Measurements from ENCODE around the gene AMBRA1.

AMBRA1 gene

DNA sequence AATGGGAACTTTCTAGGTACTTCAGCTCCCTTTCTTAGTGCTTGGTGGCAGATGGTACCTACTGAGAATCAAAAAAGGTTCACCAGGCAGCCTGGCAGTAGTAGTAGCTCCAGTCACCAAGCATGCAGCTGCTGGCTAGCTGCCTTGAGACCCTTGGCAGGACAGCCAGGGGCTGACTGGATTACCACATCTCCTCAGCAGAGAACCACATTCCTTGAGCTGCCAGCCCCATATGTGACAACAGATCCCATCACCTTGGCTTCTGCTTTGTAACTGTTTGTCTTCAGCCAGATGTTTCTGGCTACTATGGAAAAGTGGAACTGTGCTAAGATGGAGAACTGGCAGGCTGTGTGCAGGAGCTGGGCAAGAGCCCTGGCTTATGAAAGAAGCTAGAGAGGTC lies 162.6 kb downstream of the AMBRA1 start:
- Histone ChIP-seq H4K91ac (ENCODE audit: low read length) (no peak overlapping the region), H3K79me1 (replicated peaks; ENCODE audit: low read length, poor library complexity, severe bottlenecking) (peaks cover 6% of the 10 kb centered on the region), H3K14ac (ENCODE audit: low read length in 2 of 2) (no peak overlapping the region), H3K18ac (ENCODE audit: low read depth in 1 of 2, low read length in 2 of 2) (no peak overlapping the region), H2BK120ac (ENCODE audit: low read depth, low read length) (no peak overlapping the region), H2AFZ (ENCODE audit: low read depth, low read length) (no peak overlapping the region), H3K27ac (ENCODE audit: low read length, poor library complexity, severe bottlenecking) (no peak overlapping the region), H3K27me3 (ENCODE audit: control insufficient read depth in 1 of 2, insufficient read depth in 1 of 2, low read length in 2 of 2) (no peaks in the 10 kb centered on the region), H3K4me1 (ENCODE audit: control insufficient read depth, insufficient read depth, low read depth, low read length) (no peaks in the 10 kb centered on the region), H3K4me3 (ENCODE audit: insufficient read depth in 1 of 2, low read depth in 1 of 2, low read length in 2 of 2) (no peak overlapping the region), H2BK15ac (ENCODE audit: low read depth, poor library complexity, severe bottlenecking) (no peak overlapping the region), H3K4me2 (ENCODE audit: low read length, poor library complexity, severe bottlenecking) (no peak overlapping the region), H3K23ac (ENCODE audit: low read length in 2 of 2) (no peak overlapping the region), H2BK5ac (ENCODE audit: low read depth, low read length, poor library complexity, severe bottlenecking) (no peak overlapping the region), H2AK5ac (ENCODE audit: low read length, severe bottlenecking) (no peak overlapping the region), H3K9me3 (ENCODE audit: control insufficient read depth, low read length) (no peaks in the 10 kb centered on the region), H4K8ac (ENCODE audit: low read length) (no peak overlapping the region), H3K36me3 (ENCODE audit: control insufficient read depth in 1 of 2, insufficient read depth in 2 of 2, low read depth in 1 of 2, low read length in 2 of 2) (peaks cover 24 to 58% of the 10 kb centered on the region in 2 experiments), H2BK12ac (ENCODE audit: low read length in 2 of 2) (no peak overlapping the region), H3K9ac (ENCODE audit: low read length) (no peak overlapping the region), H3K4ac (ENCODE audit: low read depth in 1 of 2, low read length in 2 of 2) (no peak overlapping the region)
- no peak for DNase-seq

DNA sequence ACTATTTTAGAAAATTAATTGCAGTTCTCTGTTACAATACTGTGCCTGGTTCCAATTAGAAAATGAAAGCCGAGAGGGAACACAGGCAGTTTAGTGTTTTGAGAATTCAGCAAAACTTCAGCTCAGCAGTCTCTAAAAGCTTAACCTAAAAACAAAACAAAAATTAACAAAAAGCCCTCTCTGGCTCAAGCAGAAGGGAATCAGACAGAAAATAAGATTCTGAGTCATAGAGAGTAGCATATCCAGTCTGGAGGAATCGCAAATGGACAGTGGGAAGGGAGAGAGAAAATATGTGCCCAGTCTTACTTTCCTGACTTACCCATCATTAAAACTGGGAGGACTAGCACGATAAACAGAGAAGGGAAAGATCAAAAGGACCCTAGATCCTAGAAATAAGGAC lies 164.1 kb downstream of the AMBRA1 start:
- no peak overlapping the region for H4K91ac ChIP-seq (ENCODE audit: low read length)
- no peak overlapping the region for H2BK15ac ChIP-seq (ENCODE audit: low read depth, poor library complexity, severe bottlenecking)
- no peak overlapping the region for H3K23ac ChIP-seq (ENCODE audit: low read length in 2 of 2)
- 100% methylated on average over 2 of the region's 3 CpGs for WGBS
- peaks cover 4% of the 10 kb centered on the region for H3K79me1 ChIP-seq (replicated peaks; ENCODE audit: low read length, poor library complexity, severe bottlenecking)
- H2AK5ac ChIP-seq (ENCODE audit: low read length, severe bottlenecking): no peak overlapping the region
- no peak overlapping the region for H3K18ac ChIP-seq (ENCODE audit: low read depth in 1 of 2, low read length in 2 of 2)
- peaks cover 19 to 52% of the 10 kb centered on the region in 2 experiments for H3K36me3 ChIP-seq (ENCODE audit: control insufficient read depth in 1 of 2, insufficient read depth in 2 of 2, low read depth in 1 of 2, low read length in 2 of 2)
- no peaks in the 10 kb centered on the region for H3K27me3 ChIP-seq (ENCODE audit: control insufficient read depth in 1 of 2, insufficient read depth in 1 of 2, low read length in 2 of 2)
- no peak overlapping the region for H2AFZ ChIP-seq (ENCODE audit: low read depth, low read length)
- no peak overlapping the region for H2BK5ac ChIP-seq (ENCODE audit: low read depth, low read length, poor library complexity, severe bottlenecking)
- H3K9ac ChIP-seq (ENCODE audit: low read length): peak overlapping the region; percentile 28
- H3K14ac ChIP-seq (ENCODE audit: low read length in 2 of 2): no peak overlapping the region
- H3K4me1 ChIP-seq (ENCODE audit: control insufficient read depth, insufficient read depth, low read depth, low read length): no peaks in the 10 kb centered on the region
- H4K8ac ChIP-seq (ENCODE audit: low read length): no peak overlapping the region
- H3K4me2 ChIP-seq (ENCODE audit: low read length, poor library complexity, severe bottlenecking): no peak overlapping the region
- H3K9me3 ChIP-seq (ENCODE audit: control insufficient read depth, low read length): no peaks in the 10 kb centered on the region
- no peak overlapping the region for H2BK120ac ChIP-seq (ENCODE audit: low read depth, low read length)
- no peak for DNase-seq
- no peak overlapping the region for H2BK12ac ChIP-seq (ENCODE audit: low read length in 2 of 2)
- no peak overlapping the region for H3K27ac ChIP-seq (ENCODE audit: low read length, poor library complexity, severe bottlenecking)
- no peak overlapping the region for H3K4me3 ChIP-seq (ENCODE audit: insufficient read depth in 1 of 2, low read depth in 1 of 2, low read length in 2 of 2)
- H3K4ac ChIP-seq (ENCODE audit: low read depth in 1 of 2, low read length in 2 of 2): no peak overlapping the region

DNA sequence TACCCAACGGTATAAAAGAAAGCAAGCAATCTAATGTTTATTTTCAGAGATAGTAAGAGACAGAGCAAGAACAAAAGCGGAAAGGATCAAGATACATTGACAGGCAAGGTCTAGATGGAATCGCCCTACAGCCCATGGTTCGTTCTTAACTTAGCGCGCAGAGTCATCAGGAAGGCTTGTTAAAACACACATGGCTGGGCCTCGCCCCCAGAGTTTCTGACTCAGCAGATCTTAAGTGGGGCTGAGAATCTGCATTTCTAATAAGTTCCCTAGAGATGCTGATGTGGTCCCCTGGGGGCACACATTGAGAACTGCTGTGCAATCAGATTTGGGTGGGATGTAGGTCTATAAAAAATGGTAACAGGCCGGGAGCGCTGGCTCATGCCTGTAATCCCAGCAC lies 166.5 kb downstream of the AMBRA1 start:
- H3K4me3 ChIP-seq (ENCODE audit: insufficient read depth in 1 of 2, low read depth in 1 of 2, low read length in 2 of 2): no peak overlapping the region
- H3K4ac ChIP-seq (ENCODE audit: low read depth in 1 of 2, low read length in 2 of 2): no peak overlapping the region
- no peaks in the 10 kb centered on the region for H3K9me3 ChIP-seq (ENCODE audit: control insufficient read depth, low read length)
- no peak overlapping the region for H2BK5ac ChIP-seq (ENCODE audit: low read depth, low read length, poor library complexity, severe bottlenecking)
- H2BK12ac ChIP-seq (ENCODE audit: low read length in 2 of 2): no peak overlapping the region
- H3K23ac ChIP-seq (ENCODE audit: low read length in 2 of 2): no peak overlapping the region
- no peak overlapping the region for H4K8ac ChIP-seq (ENCODE audit: low read length)
- 92% methylated on average over 9 of the region's 9 CpGs for WGBS
- H3K27ac ChIP-seq (ENCODE audit: low read length, poor library complexity, severe bottlenecking): no peak overlapping the region
- H4K91ac ChIP-seq (ENCODE audit: low read length): no peak overlapping the region
- H2BK120ac ChIP-seq (ENCODE audit: low read depth, low read length): no peak overlapping the region
- no peak overlapping the region for H2BK15ac ChIP-seq (ENCODE audit: low read depth, poor library complexity, severe bottlenecking)
- H3K36me3 ChIP-seq (ENCODE audit: control insufficient read depth in 1 of 2, insufficient read depth in 2 of 2, low read depth in 1 of 2, low read length in 2 of 2): peaks cover 11 to 36% of the 10 kb centered on the region in 2 experiments
- H3K9ac ChIP-seq (ENCODE audit: low read length): no peak overlapping the region
- no peak overlapping the region for H2AK5ac ChIP-seq (ENCODE audit: low read length, severe bottlenecking)
- H2AFZ ChIP-seq (ENCODE audit: low read depth, low read length): no peak overlapping the region
- no peaks in the 10 kb centered on the region for H3K4me1 ChIP-seq (ENCODE audit: control insufficient read depth, insufficient read depth, low read depth, low read length)
- H3K79me1 ChIP-seq (replicated peaks; ENCODE audit: low read length, poor library complexity, severe bottlenecking): peaks cover 7% of the 10 kb centered on the region
- H3K18ac ChIP-seq (ENCODE audit: low read depth in 1 of 2, low read length in 2 of 2): no peak overlapping the region
- no peak overlapping the region for H3K14ac ChIP-seq (ENCODE audit: low read length in 2 of 2)
- H3K4me2 ChIP-seq (ENCODE audit: low read length, poor library complexity, severe bottlenecking): no peak overlapping the region
- no peaks in the 10 kb centered on the region for H3K27me3 ChIP-seq (ENCODE audit: control insufficient read depth in 1 of 2, insufficient read depth in 1 of 2, low read length in 2 of 2)
- DNase-seq: no peak

DNA sequence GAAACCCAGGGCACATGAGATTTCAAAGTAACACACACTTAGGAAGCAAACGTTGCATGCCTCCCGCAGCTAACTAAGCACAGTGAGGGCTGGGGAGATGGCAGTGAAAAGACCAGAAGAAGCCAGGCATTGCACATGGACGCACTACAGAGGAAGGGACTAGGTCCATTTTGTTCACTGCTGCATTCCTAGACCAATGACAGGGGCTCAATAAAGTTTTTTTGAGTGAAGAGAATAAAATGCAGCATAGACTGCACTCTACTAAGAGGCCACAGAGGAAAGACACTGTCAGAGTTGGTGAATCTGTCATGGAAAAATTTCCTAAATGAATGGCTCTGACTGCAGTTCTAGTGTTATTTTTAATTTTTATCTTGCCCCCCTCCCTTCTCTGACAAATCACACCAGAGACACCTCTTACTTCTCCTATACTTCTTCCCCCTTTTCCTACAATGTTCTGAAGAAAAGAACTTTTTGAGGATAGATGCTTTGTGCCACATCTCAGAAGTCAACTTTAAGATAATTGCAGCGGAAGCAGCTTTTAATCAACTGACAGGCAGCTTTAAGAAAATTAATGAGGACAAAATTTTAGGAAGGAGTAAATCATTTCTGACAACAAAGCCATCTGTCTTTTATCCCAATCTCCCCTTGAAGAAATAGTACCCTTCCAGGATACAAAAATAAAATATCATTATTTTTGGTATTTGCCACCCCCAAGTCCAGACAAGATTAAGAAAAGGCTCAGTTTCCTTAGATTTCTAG lies 167.4 kb downstream of the AMBRA1 start:
- Histone ChIP-seq H2AFZ (ENCODE audit: low read depth, low read length) (no peak overlapping the region), H3K27me3 (ENCODE audit: control insufficient read depth in 1 of 2, insufficient read depth in 1 of 2, low read length in 2 of 2) (no peaks in the 10 kb centered on the region), H3K18ac (ENCODE audit: low read depth in 1 of 2, low read length in 2 of 2) (no peak overlapping the region), H3K27ac (ENCODE audit: low read length, poor library complexity, severe bottlenecking) (no peak overlapping the region), H3K36me3 (ENCODE audit: control insufficient read depth in 1 of 2, insufficient read depth in 2 of 2, low read depth in 1 of 2, low read length in 2 of 2) (peaks cover 17 to 36% of the 10 kb centered on the region in 2 experiments), H3K79me1 (replicated peaks; ENCODE audit: low read length, poor library complexity, severe bottlenecking) (peaks cover 9% of the 10 kb centered on the region), H3K4ac (ENCODE audit: low read depth in 1 of 2, low read length in 2 of 2) (no peak overlapping the region), H2BK5ac (ENCODE audit: low read depth, low read length, poor library complexity, severe bottlenecking) (no peak overlapping the region), H4K8ac (ENCODE audit: low read length) (no peak overlapping the region), H2BK12ac (ENCODE audit: low read length in 2 of 2) (no peak overlapping the region), H3K9ac (ENCODE audit: low read length) (no peak overlapping the region), H4K91ac (ENCODE audit: low read length) (no peak overlapping the region), H3K4me3 (ENCODE audit: insufficient read depth in 1 of 2, low read depth in 1 of 2, low read length in 2 of 2) (no peak overlapping the region), H3K23ac (ENCODE audit: low read length in 2 of 2) (no peak overlapping the region), H3K14ac (ENCODE audit: low read length in 2 of 2) (no peak overlapping the region), H2BK120ac (ENCODE audit: low read depth, low read length) (no peak overlapping the region), H3K9me3 (ENCODE audit: control insufficient read depth, low read length) (no peaks in the 10 kb centered on the region), H3K4me2 (ENCODE audit: low read length, poor library complexity, severe bottlenecking) (no peak overlapping the region), H2BK15ac (ENCODE audit: low read depth, poor library complexity, severe bottlenecking) (no peak overlapping the region), H3K4me1 (ENCODE audit: control insufficient read depth, insufficient read depth, low read depth, low read length) (no peaks in the 10 kb centered on the region), H2AK5ac (ENCODE audit: low read length, severe bottlenecking) (no peak overlapping the region)
- 94% methylated on average over 3 of the region's 4 CpGs for WGBS
- no peak for DNase-seq
